ENCODE measurements around the gene GRID1.

GRID1 gene

GRCh38 chr10:85924382-85925102 lies 442.1 kb downstream of the GRID1 start:
- in situ Hi-C loops (cut with HindIII; ENCODE audit: low pct_unique_long_range_greater_than_20kb, low sequenced_read_pairs) = no loop called here
- no peak for TF ChIP-seq JUND (IDR thresholded peaks at IDR 0.05; ENCODE audit: low read depth)
- no peak for DNase-seq (ENCODE audit: low read depth in 1 of 2, low spot score in 1 of 2)

- in situ Hi-C loops (cut with HindIII; ENCODE audit: low pct_unique_long_range_greater_than_20kb, low sequenced_read_pairs) = no loop called here
- TF ChIP-seq JUND (IDR thresholded peaks at IDR 0.05; ENCODE audit: low read depth) = no peak
- no peak for DNase-seq (ENCODE audit: low read depth in 1 of 2, low spot score in 1 of 2)
Observed at GRCh38 chr10:85922356-85923129, 444.1 kb downstream of the GRID1 start.

DNA sequence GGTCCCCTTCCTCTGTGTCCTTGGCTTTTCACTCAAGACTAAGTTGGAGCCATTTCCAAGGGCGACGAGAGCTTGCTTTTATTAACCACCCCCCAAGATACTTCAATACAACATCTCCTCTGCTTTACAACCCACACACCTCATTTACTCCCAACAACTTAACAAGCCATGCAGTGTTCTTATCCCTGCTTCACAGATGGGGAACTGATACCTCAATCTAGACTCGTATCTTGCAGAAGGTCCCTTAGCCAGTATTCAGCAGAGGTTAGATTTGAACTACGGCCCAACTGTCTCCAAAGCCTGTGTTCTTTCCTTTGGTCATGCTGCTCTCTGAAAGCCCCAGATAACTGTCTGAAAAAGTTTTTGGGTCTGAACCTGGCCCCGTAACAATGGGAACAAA lies 444.8 kb downstream of the GRID1 start:
- no peak for TF ChIP-seq JUND (IDR thresholded peaks at IDR 0.05; ENCODE audit: low read depth)
- in situ Hi-C loops (cut with HindIII; ENCODE audit: low pct_unique_long_range_greater_than_20kb, low sequenced_read_pairs) = no loop called here
- no peak for DNase-seq (ENCODE audit: low read depth in 1 of 2, low spot score in 1 of 2)

GRCh38 chr10:85920311-85920710 lies 446.3 kb downstream of the GRID1 start:
- in situ Hi-C loops (cut with HindIII; ENCODE audit: low pct_unique_long_range_greater_than_20kb, low sequenced_read_pairs) = no loop called here
- DNase-seq (ENCODE audit: low read depth in 1 of 2, low spot score in 1 of 2) = no peak
- no peak for TF ChIP-seq JUND (IDR thresholded peaks at IDR 0.05; ENCODE audit: low read depth)

GRCh38 chr10:85919491-85920021 lies 447.0 kb downstream of the GRID1 start:
- in situ Hi-C loops (cut with HindIII; ENCODE audit: low pct_unique_long_range_greater_than_20kb, low sequenced_read_pairs) = no loop called here
- no peak for DNase-seq (ENCODE audit: low read depth in 1 of 2, low spot score in 1 of 2)
- no peak for TF ChIP-seq JUND (IDR thresholded peaks at IDR 0.05; ENCODE audit: low read depth)

- DNase-seq (ENCODE audit: low read depth in 1 of 2, low spot score in 1 of 2) = no peak
- in situ Hi-C loops (cut with HindIII; ENCODE audit: low pct_unique_long_range_greater_than_20kb, low sequenced_read_pairs) = no loop called here
- no peak for TF ChIP-seq JUND (IDR thresholded peaks at IDR 0.05; ENCODE audit: low read depth)
Observed at GRCh38 chr10:85918371-85918770, 448.2 kb downstream of the GRID1 start.

DNA sequence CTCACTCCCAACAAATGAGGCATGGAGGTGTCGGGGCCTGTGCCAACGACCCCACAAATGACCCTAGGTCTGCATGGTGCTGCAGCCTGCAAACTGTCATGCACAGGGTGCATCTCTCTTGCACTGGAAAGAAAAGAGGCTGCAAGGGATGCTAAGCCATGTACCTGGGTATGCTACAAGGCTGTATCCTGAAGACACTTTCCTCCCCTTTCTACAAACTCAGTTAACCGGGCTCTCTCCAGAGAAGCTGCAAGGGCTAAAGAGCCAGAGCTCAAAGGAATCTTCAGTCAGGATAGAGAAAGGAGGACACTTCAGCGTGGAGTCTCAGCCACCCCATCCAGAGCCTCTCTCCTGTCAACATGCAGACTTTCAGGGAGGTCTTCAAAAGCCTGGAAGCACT lies 449.0 kb downstream of the GRID1 start:
- DNase-seq (ENCODE audit: low read depth in 1 of 2, low spot score in 1 of 2) = no peak
- no peak for TF ChIP-seq JUND (IDR thresholded peaks at IDR 0.05; ENCODE audit: low read depth)
- in situ Hi-C loops (cut with HindIII; ENCODE audit: low pct_unique_long_range_greater_than_20kb, low sequenced_read_pairs) = no loop called here

DNA sequence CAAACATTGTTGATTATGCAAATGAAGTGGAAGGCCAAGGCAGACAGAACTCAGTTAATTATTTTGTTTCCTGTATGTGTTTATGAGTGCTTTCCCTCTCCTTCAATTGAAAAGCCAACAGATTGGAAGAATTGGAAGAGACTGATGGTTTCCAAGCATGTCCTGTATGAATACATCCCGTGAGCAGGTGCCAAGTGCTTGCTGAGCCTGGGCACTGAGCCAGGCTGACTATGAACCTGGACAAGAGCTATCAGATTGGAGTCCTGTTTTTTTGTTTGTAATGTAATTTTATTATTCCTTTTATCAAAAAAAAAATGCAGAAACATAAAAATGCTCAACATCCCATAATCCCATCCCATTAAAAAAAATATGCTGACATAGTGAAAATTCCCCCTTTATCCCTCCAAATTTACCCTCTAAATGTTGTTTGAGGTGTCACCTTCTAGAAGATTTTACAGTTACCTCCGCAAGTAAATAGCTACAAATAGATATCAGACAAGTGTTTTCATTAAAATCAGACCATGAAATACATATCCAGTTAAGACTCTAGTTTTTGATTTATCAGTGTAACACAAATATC lies 449.5 kb downstream of the GRID1 start:
- no peak for DNase-seq (ENCODE audit: low read depth in 1 of 2, low spot score in 1 of 2)
- TF ChIP-seq JUND (IDR thresholded peaks at IDR 0.05; ENCODE audit: low read depth) = no peak
- in situ Hi-C loops (cut with HindIII; ENCODE audit: low pct_unique_long_range_greater_than_20kb, low sequenced_read_pairs) = no loop called here

GRCh38 chr10:85916286-85916685 lies 450.3 kb downstream of the GRID1 start:
- in situ Hi-C loops (cut with HindIII; ENCODE audit: low pct_unique_long_range_greater_than_20kb, low sequenced_read_pairs) = no loop called here
- DNase-seq (ENCODE audit: low read depth in 1 of 2, low spot score in 1 of 2) = no peak
- no peak for TF ChIP-seq JUND (IDR thresholded peaks at IDR 0.05; ENCODE audit: low read depth)

DNA sequence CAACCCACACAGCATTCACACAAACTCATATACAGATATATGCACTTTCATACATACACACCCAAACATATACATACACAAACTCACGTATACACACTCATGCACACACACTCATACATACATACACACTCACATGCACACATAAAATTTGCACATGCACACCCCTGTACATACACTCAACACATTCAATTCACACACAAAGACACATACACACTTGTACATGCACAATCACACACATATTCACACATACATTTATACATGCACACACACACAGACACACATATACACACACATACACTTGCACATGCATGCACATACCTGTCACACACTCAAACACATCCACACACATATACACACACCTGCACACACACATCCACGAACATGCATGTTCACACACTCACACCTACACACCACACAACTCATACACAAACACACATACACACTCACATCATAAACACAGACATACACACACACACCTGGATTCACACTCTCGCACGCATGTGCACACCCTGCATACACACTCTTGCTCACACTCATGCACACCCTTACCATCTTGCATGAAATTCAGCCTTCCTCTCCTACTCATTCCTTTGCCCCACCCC lies 451.2 kb downstream of the GRID1 start:
- no peak for DNase-seq (ENCODE audit: low read depth in 1 of 2, low spot score in 1 of 2)
- in situ Hi-C loops (cut with HindIII; ENCODE audit: low pct_unique_long_range_greater_than_20kb, low sequenced_read_pairs) = no loop called here
- no peak for TF ChIP-seq JUND (IDR thresholded peaks at IDR 0.05; ENCODE audit: low read depth)

GRCh38 chr10:85914720-85915119 lies 451.9 kb downstream of the GRID1 start:
- no peak for DNase-seq (ENCODE audit: low read depth in 1 of 2, low spot score in 1 of 2)
- no peak for TF ChIP-seq JUND (IDR thresholded peaks at IDR 0.05; ENCODE audit: low read depth)
- in situ Hi-C loops (cut with HindIII; ENCODE audit: low pct_unique_long_range_greater_than_20kb, low sequenced_read_pairs) = no loop called here

GRCh38 chr10:85908462-85908861 lies 458.1 kb downstream of the GRID1 start:
- DNase-seq (ENCODE audit: low read depth in 1 of 2, low spot score in 1 of 2) = no peak
- in situ Hi-C loops (cut with HindIII; ENCODE audit: low pct_unique_long_range_greater_than_20kb, low sequenced_read_pairs) = no loop called here
- no peak for TF ChIP-seq JUND (IDR thresholded peaks at IDR 0.05; ENCODE audit: low read depth)
